KBM-7 (cell line): ENCODE data around the gene FAM114A1.
A peak's percentile ranks its signal among the peaks of the same experiment; 100 is the strongest.

Source experiments
- DNase-seq: peaks from one replicate; pipeline ENCODE4 v3.0.0-alpha.2; 2015
- in situ Hi-C: fragments of 300-500 bp; cut with MboI; formaldehyde crosslinking; loops from 2 replicates; pipeline ENCODE4 v1.14.3; 2020; ENCODE audit warnings: low sequenced_read_pairs, low pct_unique_long_range_greater_than_20kb, mixed read lengths

Gene FAM114A1

GRCh38 chr4:38867478-38868058 is at the start of gene FAM114A1:
Gene FAM114A1, plus strand, starts transcription at chr4:38867806. Its CDS starts 10,273 bp downstream, at chr4:38878079.
- in situ Hi-C loops = loop anchor here (25.0 kb wide), 1 partner anchor 105 kb away; no protein-coding TSS in a partner anchor
- no peak for DNase-seq

GRCh38 chr4:38818441-38818976 is 49.1 kb upstream of the FAM114A1 start:
- in situ Hi-C loops = no loop called here

GRCh38 chr4:38819569-38819968 is 48.0 kb upstream of the FAM114A1 start:
- in situ Hi-C loops = no loop called here
- no peak for DNase-seq

More at GRCh38 chr4:38818441-38818976, 49.1 kb upstream of the FAM114A1 start:
- no peak for DNase-seq

GRCh38 chr4:38820329-38821061 is 47.1 kb upstream of the FAM114A1 start:
- no peak for DNase-seq
- in situ Hi-C loops = no loop called here

- no peak for DNase-seq
Measured at GRCh38 chr4:38821739-38822138, 45.9 kb upstream of the FAM114A1 start.

GRCh38 chr4:38822748-38823303 is 44.8 kb upstream of the FAM114A1 start:
- in situ Hi-C loops = no loop called here
- DNase-seq = no peak

More at GRCh38 chr4:38821739-38822138, 45.9 kb upstream of the FAM114A1 start:
- in situ Hi-C loops = no loop called here

- in situ Hi-C loops = no loop called here
Measured at GRCh38 chr4:38823766-38824165, 43.8 kb upstream of the FAM114A1 start.

GRCh38 chr4:38829237-38829636 is 38.4 kb upstream of the FAM114A1 start:
- DNase-seq = no peak
- in situ Hi-C loops = no loop called here

More at GRCh38 chr4:38823766-38824165, 43.8 kb upstream of the FAM114A1 start:
- DNase-seq = no peak

GRCh38 chr4:38831653-38832052 is 36.0 kb upstream of the FAM114A1 start:
- DNase-seq = no peak
- in situ Hi-C loops = no loop called here

- in situ Hi-C loops = no loop called here
- no peak for DNase-seq
Measured at GRCh38 chr4:38832206-38832605, 35.4 kb upstream of the FAM114A1 start.

- DNase-seq = no peak
Measured at GRCh38 chr4:38832624-38833528, 34.7 kb upstream of the FAM114A1 start.

GRCh38 chr4:38834570-38834969 is 33.0 kb upstream of the FAM114A1 start:
- in situ Hi-C loops = no loop called here
- no peak for DNase-seq

More at GRCh38 chr4:38832624-38833528, 34.7 kb upstream of the FAM114A1 start:
- in situ Hi-C loops = no loop called here

- in situ Hi-C loops = no loop called here
- no peak for DNase-seq
Measured at GRCh38 chr4:38837334-38837733, 30.3 kb upstream of the FAM114A1 start.

GRCh38 chr4:38837849-38838248 is 29.8 kb upstream of the FAM114A1 start:
- peak; percentile 69 for DNase-seq
- in situ Hi-C loops = no loop called here

- in situ Hi-C loops = no loop called here
- DNase-seq = no peak
Measured at GRCh38 chr4:38842994-38843393, 24.6 kb upstream of the FAM114A1 start.

GRCh38 chr4:38846015-38846414 is 21.6 kb upstream of the FAM114A1 start:
- in situ Hi-C loops = no loop called here
- no peak for DNase-seq

GRCh38 chr4:38855466-38855865 is 12.1 kb upstream of the FAM114A1 start:
- in situ Hi-C loops = loop anchor here (25.0 kb wide), 1 partner anchor 93 kb away; no protein-coding TSS in a partner anchor

GRCh38 chr4:38856046-38856445 is 11.6 kb upstream of the FAM114A1 start:
- in situ Hi-C loops = loop anchor here (25.0 kb wide), 1 partner anchor 94 kb away; no protein-coding TSS in a partner anchor
- DNase-seq = peak; percentile 64

More at GRCh38 chr4:38855466-38855865, 12.1 kb upstream of the FAM114A1 start:
- peak; percentile 17 for DNase-seq
